Measurements from ENCODE around the gene ADAM11. TPM values are rescaled to one million over a fixed set of nuclear protein-coding genes. Genes with fewer than 3 reads are reported as not detected.

The ADAM11 gene
- total and polyA plus RNA-seq, 2 of the 8 experiments (the other 6 are each of a cell fraction or from before 2014, with no cell fraction given): 2.3 to 2.9 TPM

DNA sequence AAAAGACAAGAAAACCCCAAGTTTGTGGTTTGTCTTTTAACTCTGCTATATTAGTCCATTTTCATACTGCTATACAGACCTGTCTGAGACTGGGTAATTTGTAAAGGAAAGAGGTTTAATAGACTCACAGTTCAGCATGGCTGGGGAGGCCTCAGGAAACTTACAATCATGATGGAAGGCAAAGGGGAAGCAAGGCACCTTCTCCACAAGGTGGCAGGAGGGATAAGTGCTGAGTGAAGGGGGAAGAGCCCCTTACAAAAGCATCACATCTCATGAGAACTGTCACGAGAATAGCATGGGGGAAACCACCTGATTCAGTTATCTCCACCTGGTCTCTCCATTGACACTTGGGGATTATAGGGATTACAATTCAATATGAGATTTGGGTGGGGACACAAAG is 13.5 kb upstream of the ADAM11 start:
- POLR2A ChIA-PET (ENCODE audit: partially characterized antibody): interaction anchor here (0.6 to 1.0 kb wide), 2 partner anchors 9 to 41 kb away, joined by 3 to 4 read pairs; no protein-coding TSS in a partner anchor
- H2BK120ac ChIP-seq (replicated peaks; ENCODE audit: low read depth, low read length): no peak overlapping the region
- no peak overlapping the region for H2BK12ac ChIP-seq (ENCODE audit: low read depth, low read length)

More for the DNA sequence above, 13.5 kb upstream of the ADAM11 start:
- H3K4me2 ChIP-seq (ENCODE audit: insufficient read depth in 1 of 2, low read depth in 2 of 2, low read length in 2 of 2): no peak overlapping the region
- no peak overlapping the region for H2AK5ac ChIP-seq (ENCODE audit: low read depth, low read length)
- DNase-seq (ENCODE audit: low read depth in 1 of 2, low spot score in 2 of 2) (no peak), FAIRE-seq (no peak)
- no peak overlapping the region for H4K91ac ChIP-seq (replicated peaks; ENCODE audit: insufficient read length, low read length)
- H4K8ac ChIP-seq (ENCODE audit: extremely low read depth, insufficient read depth, low read length): no peak overlapping the region
- H2BK5ac ChIP-seq (ENCODE audit: low read depth, low read length): no peak overlapping the region
- H3K79me2 ChIP-seq (ENCODE audit: control insufficient read depth in 1 of 2, insufficient read depth in 2 of 2, low read length in 2 of 2): no peaks in the 10 kb centered on the region
- H3K4ac ChIP-seq (replicated peaks; ENCODE audit: insufficient read length, low read depth, low read length): no peak overlapping the region
- no peak overlapping the region for H3K27ac ChIP-seq (ENCODE audit: low read depth, low read length)
- no peaks in the 10 kb centered on the region for H3K9me3 ChIP-seq (ENCODE audit: insufficient read depth in 2 of 2, low read depth in 1 of 2, low read length in 1 of 2)
- no peaks in the 10 kb centered on the region; a peak in 1 of 7 replicates for H3K4me1 ChIP-seq (replicated peaks in 1 of 4; ENCODE audit: control insufficient read depth in 3 of 4, insufficient read depth in 4 of 4, low read length in 3 of 4)
- no peaks in the 10 kb centered on the region for H3K23me2 ChIP-seq (ENCODE audit: low read depth, low read length)
- CTCF ChIA-PET (ENCODE audit: partially characterized antibody): interaction anchor here (0.8 to 1.2 kb wide), 2 partner anchors 17 to 119 kb away, joined by 3 read pairs; no protein-coding TSS in a partner anchor
- WGBS, 2 experiments (ENCODE audit: extremely low coverage in 1 of 2, insufficient coverage in 1 of 2, insufficient read length in 1 of 2, insufficient replicate concordance in 2 of 2, low coverage in 1 of 2, low lambda C conversion rate in 2 of 2, missing lambda C conversion rate in 1 of 2): 72% methylated on average over 1 of the region's 1 CpG; no CpG with 5 or more reads in 1 of the 2 experiments
- H3K36me3 ChIP-seq (ENCODE audit: control insufficient read depth in 2 of 4, insufficient read depth in 4 of 4, low read length in 3 of 4): peaks cover 0 to 24% (median 7%) of the 10 kb centered on the region in 4 experiments; a peak in 5 of 8 replicates
- H3K9ac ChIP-seq (replicated peaks in 1 of 4; ENCODE audit: extremely low read depth in 1 of 4, low read depth in 3 of 4, low read length in 3 of 4): no peak overlapping the region
- no peak overlapping the region for H2BK15ac ChIP-seq (ENCODE audit: low read length)
- H3K56ac ChIP-seq (replicated peaks; ENCODE audit: insufficient read length, low read depth, low read length): no peak overlapping the region
- no peaks in the 10 kb centered on the region; the same call in 1 of the 2 replicates for H3K79me1 ChIP-seq (ENCODE audit: low read depth, low read length)
- H3K4me3 ChIP-seq (ENCODE audit: extremely low read depth in 1 of 4, insufficient read depth in 2 of 4, low read depth in 3 of 4, low read length in 4 of 4): no peak overlapping the region
- no peak overlapping the region for H2AFZ ChIP-seq (ENCODE audit: low read length)
- no peak overlapping the region for H3K18ac ChIP-seq (ENCODE audit: extremely low read depth, low read length)
- H3K23ac ChIP-seq (ENCODE audit: insufficient read length): no peak overlapping the region
- no peak overlapping the region for H4K5ac ChIP-seq (ENCODE audit: insufficient read length, low read depth, low read length)
- H4K20me1 ChIP-seq (replicated peaks in 1 of 2; ENCODE audit: control insufficient read depth in 1 of 2, insufficient read depth in 2 of 2, low read length in 2 of 2): no peaks in the 10 kb centered on the region
- H2BK20ac ChIP-seq (ENCODE audit: low read length): no peak overlapping the region
- H3K27me3 ChIP-seq (replicated peaks in 1 of 4; ENCODE audit: control insufficient read depth in 3 of 4, extremely low read depth in 1 of 4, insufficient read depth in 3 of 4, low read length in 3 of 4): no peaks in the 10 kb centered on the region
- no peak overlapping the region for H3K14ac ChIP-seq (ENCODE audit: insufficient read length)
- TF ChIP-seq RXRA (IDR thresholded peaks at IDR 0.05; ENCODE audit: insufficient read depth, low read depth, low read length): no peak
- no peak for TF ChIP-seq SP1 (IDR thresholded peaks at IDR 0.05; ENCODE audit: low read depth, low read length)
- peak; percentile 18 to 24; a peak in 3 of 4 replicates for TF ChIP-seq RAD21 (IDR thresholded peaks at IDR 0.05 in 1 of 2, conservative IDR thresholded peaks at IDR 0.05 in 1 of 2; ENCODE audit: low read depth in 2 of 2, low read length in 2 of 2)
- TF ChIP-seq, protein P1, sequence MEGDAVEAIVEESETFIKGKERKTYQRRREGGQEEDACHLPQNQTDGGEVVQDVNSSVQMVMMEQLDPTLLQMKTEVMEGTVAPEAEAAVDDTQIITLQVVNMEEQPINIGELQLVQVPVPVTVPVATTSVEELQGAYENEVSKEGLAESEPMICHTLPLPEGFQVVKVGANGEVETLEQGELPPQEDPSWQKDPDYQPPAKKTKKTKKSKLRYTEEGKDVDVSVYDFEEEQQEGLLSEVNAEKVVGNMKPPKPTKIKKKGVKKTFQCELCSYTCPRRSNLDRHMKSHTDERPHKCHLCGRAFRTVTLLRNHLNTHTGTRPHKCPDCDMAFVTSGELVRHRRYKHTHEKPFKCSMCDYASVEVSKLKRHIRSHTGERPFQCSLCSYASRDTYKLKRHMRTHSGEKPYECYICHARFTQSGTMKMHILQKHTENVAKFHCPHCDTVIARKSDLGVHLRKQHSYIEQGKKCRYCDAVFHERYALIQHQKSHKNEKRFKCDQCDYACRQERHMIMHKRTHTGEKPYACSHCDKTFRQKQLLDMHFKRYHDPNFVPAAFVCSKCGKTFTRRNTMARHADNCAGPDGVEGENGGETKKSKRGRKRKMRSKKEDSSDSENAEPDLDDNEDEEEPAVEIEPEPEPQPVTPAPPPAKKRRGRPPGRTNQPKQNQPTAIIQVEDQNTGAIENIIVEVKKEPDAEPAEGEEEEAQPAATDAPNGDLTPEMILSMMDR (IDR thresholded peaks at IDR 0.05; ENCODE audit: control extremely low read depth in 1 of 3, insufficient read depth in 1 of 3, low read depth in 1 of 3, low read length in 3 of 3): peak in 2 of 3 experiments; percentile 5 to 24; a peak in 3 of 4 replicates
- no peak for TF ChIP-seq SIRT6 (IDR thresholded peaks at IDR 0.05; ENCODE audit: low read length)
- TF ChIP-seq BRCA1 (IDR thresholded peaks at IDR 0.05; ENCODE audit: low read depth, low read length): no peak

Data from H1 (cell line).